A549 (cell line): ENCODE measurements around the gene MAD1L1. TPM values are rescaled to one million over a fixed set of nuclear protein-coding genes. Genes with fewer than 3 reads are reported as not detected.
A peak's percentile ranks its signal among the peaks of the same experiment; 100 is the strongest.

Source experiments
- ATAC-seq, 2 experiments: fragments of 200-7000 bp in 1 of 2; fragments of >200 bp in 1 of 2; cut with Nextera tagmentation in 1 of 2; cut with Tn5 transposase in 1 of 2; 3 replicates each; pipeline versions ENCODE4 v1.8.0 to v1.9.1; 2018 to 2020; ENCODE audit warnings: mild to moderate bottlenecking in 1 of 2, moderate library complexity in 1 of 2
- CTCF ChIA-PET: fragments of 300-600 bp; sonication (Branson Sonifier 250); formaldehyde crosslinking; extraction: SDS; loops from one replicate; lab custom pipeline; 2021; ENCODE audit warnings: antibody characterized with exemption, inconsistent platforms; lab: Yijun Ruan, JAX
- POLR2A ChIA-PET: fragments of 350-600 bp; formaldehyde crosslinking; extraction: SDS; loops from one replicate; lab custom pipeline; 2021; ENCODE audit warnings: antibody characterized with exemption, inconsistent platforms; lab: Yijun Ruan, JAX
- DNase-seq, 2 experiments: peaks; one replicate each; pipeline versions ENCODE4 v3.0.0 to v3.0.0-alpha.2; 2011 to 2016; ENCODE audit warnings: low read depth in 1 of 2, low spot score in 1 of 2
- FAIRE-seq: peaks from 2 replicates; lab custom pipeline; 2011; peaks lifted over from hg19 to GRCh38; lab: Jason Lieb, UNC
- H3K27ac ChIP-seq, 2 experiments: fragments of >200 bp; sonication (Bioruptor Twin); formaldehyde crosslinking; 3 replicates each; pipeline ENCODE4 v1.5.1; 2016 to 2017
- H3K4me1 ChIP-seq: fragments of >200 bp; sonication (Bioruptor Twin); formaldehyde crosslinking; 3 replicates; pipeline ENCODE4 v1.6.1; 2016
- H3K4me2 ChIP-seq: fragments of >200 bp; sonication (Bioruptor Twin); formaldehyde crosslinking; 3 replicates; pipeline ENCODE4 v1.6.1; 2016
- H3K4me3 ChIP-seq: fragments of >200 bp; sonication (Bioruptor Twin); formaldehyde crosslinking; 3 replicates; pipeline ENCODE4 v1.5.1; 2016
- H3K9me3 ChIP-seq: fragments of >200 bp; sonication (Bioruptor Twin); formaldehyde crosslinking; 3 replicates; pipeline ENCODE4 v1.6.1; 2016
- BCL3 ChIP-seq: fragments of >200 bp; sonication (Bioruptor Twin); formaldehyde crosslinking; IDR thresholded peaks from 3 replicates; pipeline ENCODE4 v1.6.1; 2016
- CBX2 ChIP-seq: fragments of 200-600 bp; sonication (generic); IDR thresholded peaks from 2 replicates; pipeline ENCODE4 v1.6.1; 2016; ENCODE audit warnings: low read depth, mild to moderate bottlenecking, borderline replicate concordance
- CBX8 ChIP-seq: fragments of 200-600 bp; sonication (generic); IDR thresholded peaks from 2 replicates; pipeline ENCODE4 v1.6.1; 2016
- CEBPB ChIP-seq, 2 experiments: fragments of >200 bp in 1 of 2; sonication (Bioruptor Twin) in 1 of 2; formaldehyde crosslinking in 1 of 2; IDR thresholded peaks; 2 replicates each; pipeline ENCODE4 v1.6.1; 2012 to 2016
- EHMT2 ChIP-seq: fragments of 200-600 bp; sonication (generic); IDR thresholded peaks from 2 replicates; pipeline ENCODE4 v1.6.1; 2016; ENCODE audit warnings: antibody characterized with exemption, low read depth, mild to moderate bottlenecking, moderate library complexity
- EP300 ChIP-seq, 2 experiments: fragments of >200 bp; sonication (Bioruptor Twin); formaldehyde crosslinking; IDR thresholded peaks; 2 replicates in 1 of 2; 3 replicates in 1 of 2; pipeline ENCODE4 v1.6.1; 2016 to 2017
- ESRRA ChIP-seq: fragments of 150-350 bp; IDR thresholded peaks from 2 replicates; pipeline ENCODE4 v1.6.1; 2014; ENCODE audit warnings: mild to moderate bottlenecking, low read length, borderline replicate concordance
- FOSB ChIP-seq: fragments of 250-450 bp; sonication (Bioruptor Pico); IDR thresholded peaks from 2 replicates; pipeline ENCODE4 v1.5.0; 2020; ENCODE audit warnings: mild to moderate bottlenecking, moderate library complexity
- HES2 ChIP-seq: fragments of >200 bp; sonication (Bioruptor Twin); formaldehyde crosslinking; IDR thresholded peaks from 2 replicates; pipeline ENCODE4 v1.6.1; 2016
- HEYL ChIP-seq: fragments of 250-450 bp; sonication (Bioruptor Pico); IDR thresholded peaks from 2 replicates; pipeline ENCODE4 v1.8.0; 2021; ENCODE audit warnings: mild to moderate bottlenecking, moderate library complexity
- HOXA7 ChIP-seq: fragments of 250-450 bp; sonication (Bioruptor Pico); IDR thresholded peaks from 2 replicates; pipeline ENCODE4 v1.5.0; 2020; ENCODE audit warnings: mild to moderate bottlenecking, moderate library complexity
- HOXB13 ChIP-seq: fragments of 250-450 bp; sonication (Bioruptor Pico); IDR thresholded peaks from 2 replicates; pipeline ENCODE4 v1.5.0; 2020; ENCODE audit warnings: low read depth, mild to moderate bottlenecking, moderate library complexity
- HOXB5 ChIP-seq: fragments of 250-450 bp; sonication (Bioruptor Pico); IDR thresholded peaks from 2 replicates; pipeline ENCODE4 v1.5.0; 2020; ENCODE audit warnings: mild to moderate bottlenecking, moderate library complexity
- MAFK ChIP-seq: fragments of 450-650 bp; IDR thresholded peaks from 2 replicates; pipeline ENCODE4 v1.6.1; 2014; ENCODE audit not compliant: partially characterized antibody
- NPAS2 ChIP-seq: fragments of 250-450 bp; sonication (Bioruptor Pico); IDR thresholded peaks from 2 replicates; pipeline ENCODE4 v1.8.0; 2022; ENCODE audit warnings: mild to moderate bottlenecking, moderate library complexity, borderline replicate concordance
- POLR2A ChIP-seq: IDR thresholded peaks from 2 replicates; pipeline ENCODE4 v1.6.1; 2012; ENCODE audit warnings: mild to moderate bottlenecking, low read length
- POLR2AphosphoS2 ChIP-seq: conservative IDR thresholded peaks from 2 replicates; pipeline ENCODE4 v1.6.1; 2012; ENCODE audit warnings: low read length, improper control_type of control experiment, inconsistent platforms
- RARB ChIP-seq: fragments of 250-450 bp; sonication (Bioruptor Pico); IDR thresholded peaks from 2 replicates; pipeline ENCODE4 v1.8.0; 2021; ENCODE audit warnings: mild to moderate bottlenecking, moderate library complexity
- RCOR1 ChIP-seq: fragments of 150-350 bp; IDR thresholded peaks from 2 replicates; pipeline ENCODE4 v1.6.1; 2014; ENCODE audit warnings: antibody characterized with exemption, low read length, low read depth
- ZFP36 ChIP-seq: fragments of 450-650 bp; IDR thresholded peaks from 2 replicates; pipeline ENCODE4 v1.6.1; 2014; ENCODE audit warnings: borderline replicate concordance; ENCODE audit not compliant: partially characterized antibody
- ZSCAN20 ChIP-seq: fragments of 250-450 bp; sonication (Bioruptor Pico); IDR thresholded peaks from 2 replicates; pipeline ENCODE4 v1.8.0; 2022; ENCODE audit warnings: mild to moderate bottlenecking, moderate library complexity
- WGBS: methylation state at CpG from one replicate; pipeline ENCODE4 v1.1.6; 2017; ENCODE audit errors: missing lambda C conversion rate; 5-methylcytosine and 5-hydroxymethylcytosine counted together
- polyA plus RNA-seq, 4 experiments: library from polyadenylated mRNA; depleted of rRNA in 3 of 4; stranded (reverse); fragments of >200 nt; fragmentation: RNase III in 1 of 4; extraction: RNeasy Plus Mini Kit Qiagen cat#74134 plus additional on column Dnase treatment in 1 of 4; gene quantifications; 2 replicates in 3 of 4; 3 replicates in 1 of 4; pipeline ENCODE4 v1.2.3, GENCODE V29; 2011 to 2017
- TF ChIP-seq, protein P1 (sequence below): fragments of >200 bp; sonication (Bioruptor Twin); formaldehyde crosslinking; IDR thresholded peaks from 3 replicates; pipeline ENCODE4 v1.5.1; 2016
- TF ChIP-seq, protein P2 (sequence below): fragments of 450-650 bp; IDR thresholded peaks from 2 replicates; pipeline ENCODE4 v1.6.1; 2014; ENCODE audit warnings: antibody characterized with exemption

Gene MAD1L1
- polyA plus RNA-seq, 2 of the 4 experiments (the other 2 are of a cell fraction) = 13.6 to 16.6 TPM

GRCh38 chr7:2122651-2123050, 110.1 kb downstream of the MAD1L1 start:
- Histone ChIP-seq H3K27ac (no peak overlapping the region), H3K9me3 (no peaks in the 10 kb centered on the region), H3K4me2 (no peak overlapping the region), H3K4me3 (no peak overlapping the region), H3K4me1 (no peaks in the 10 kb centered on the region)
- DNase-seq = no peak
- WGBS = 96% methylated on average over 16 of the region's 16 CpGs
- TF ChIP-seq HOXB5 (CRISPR knock-in tag) = no peak
- no peak for ATAC-seq
- ChIA-PET POLR2A (no interaction called here), CTCF (no interaction called here)
- no peak for FAIRE-seq

- DNase-seq (no peak), ATAC-seq (0 out of 6 replicates have a peak, but pooled peaks of 1 of the 2 experiments have one; percentile 8), FAIRE-seq (no peak)
- no peak overlapping the region for H3K4me3 ChIP-seq
- H3K9me3 ChIP-seq = no peaks in the 10 kb centered on the region
- no peak overlapping the region for H3K27ac ChIP-seq
- no peak overlapping the region for H3K4me2 ChIP-seq
- ChIA-PET POLR2A (no interaction called here), CTCF (no interaction called here)
- H3K4me1 ChIP-seq = no peaks in the 10 kb centered on the region
- 87% methylated on average over 22 of the region's 37 CpGs for whole genome bisulfite sequencing
- TF ChIP-seq RCOR1 (no peak), HOXA7 (CRISPR knock-in tag) (no peak), POLR2AphosphoS2 (no peak), HOXB13 (CRISPR knock-in tag) (no peak), ZFP36 (no peak), EHMT2 (no peak), CEBPB (IDR thresholded peaks at IDR 0.05) (no peak), CBX2 (no peak), POLR2A (no peak), ESRRA (no peak), CBX8 (no peak), HEYL (CRISPR knock-in tag) (no peak)
- TF ChIP-seq, protein P1, sequence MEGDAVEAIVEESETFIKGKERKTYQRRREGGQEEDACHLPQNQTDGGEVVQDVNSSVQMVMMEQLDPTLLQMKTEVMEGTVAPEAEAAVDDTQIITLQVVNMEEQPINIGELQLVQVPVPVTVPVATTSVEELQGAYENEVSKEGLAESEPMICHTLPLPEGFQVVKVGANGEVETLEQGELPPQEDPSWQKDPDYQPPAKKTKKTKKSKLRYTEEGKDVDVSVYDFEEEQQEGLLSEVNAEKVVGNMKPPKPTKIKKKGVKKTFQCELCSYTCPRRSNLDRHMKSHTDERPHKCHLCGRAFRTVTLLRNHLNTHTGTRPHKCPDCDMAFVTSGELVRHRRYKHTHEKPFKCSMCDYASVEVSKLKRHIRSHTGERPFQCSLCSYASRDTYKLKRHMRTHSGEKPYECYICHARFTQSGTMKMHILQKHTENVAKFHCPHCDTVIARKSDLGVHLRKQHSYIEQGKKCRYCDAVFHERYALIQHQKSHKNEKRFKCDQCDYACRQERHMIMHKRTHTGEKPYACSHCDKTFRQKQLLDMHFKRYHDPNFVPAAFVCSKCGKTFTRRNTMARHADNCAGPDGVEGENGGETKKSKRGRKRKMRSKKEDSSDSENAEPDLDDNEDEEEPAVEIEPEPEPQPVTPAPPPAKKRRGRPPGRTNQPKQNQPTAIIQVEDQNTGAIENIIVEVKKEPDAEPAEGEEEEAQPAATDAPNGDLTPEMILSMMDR = no peak
Observed at GRCh38 chr7:2120841-2121830, 111.6 kb downstream of the MAD1L1 start.

- no peaks in the 10 kb centered on the region for H3K9me3 ChIP-seq
- no peak for DNase-seq
- ChIA-PET POLR2A (no interaction called here), CTCF (interaction anchor here (1.4 to 1.8 kb wide), 2 partner anchors 10 to 89 kb away, joined by 4 to 9 read pairs; no protein-coding TSS in a partner anchor)
- ATAC-seq = no peak
- no peaks in the 10 kb centered on the region for H3K4me1 ChIP-seq
- no peak overlapping the region for H3K27ac ChIP-seq
- H3K4me3 ChIP-seq = no peak overlapping the region
- no peak for FAIRE-seq
- 82% methylated on average over 6 of the region's 12 CpGs for whole genome bisulfite sequencing
- H3K4me2 ChIP-seq = no peak overlapping the region
- TF ChIP-seq NPAS2 = no peak
- no peak for TF ChIP-seq FOSB (CRISPR knock-in tag)
- TF ChIP-seq, all 56 proteins: peak for 0
Observed at GRCh38 chr7:2120251-2120660, 112.5 kb downstream of the MAD1L1 start.

DNA sequence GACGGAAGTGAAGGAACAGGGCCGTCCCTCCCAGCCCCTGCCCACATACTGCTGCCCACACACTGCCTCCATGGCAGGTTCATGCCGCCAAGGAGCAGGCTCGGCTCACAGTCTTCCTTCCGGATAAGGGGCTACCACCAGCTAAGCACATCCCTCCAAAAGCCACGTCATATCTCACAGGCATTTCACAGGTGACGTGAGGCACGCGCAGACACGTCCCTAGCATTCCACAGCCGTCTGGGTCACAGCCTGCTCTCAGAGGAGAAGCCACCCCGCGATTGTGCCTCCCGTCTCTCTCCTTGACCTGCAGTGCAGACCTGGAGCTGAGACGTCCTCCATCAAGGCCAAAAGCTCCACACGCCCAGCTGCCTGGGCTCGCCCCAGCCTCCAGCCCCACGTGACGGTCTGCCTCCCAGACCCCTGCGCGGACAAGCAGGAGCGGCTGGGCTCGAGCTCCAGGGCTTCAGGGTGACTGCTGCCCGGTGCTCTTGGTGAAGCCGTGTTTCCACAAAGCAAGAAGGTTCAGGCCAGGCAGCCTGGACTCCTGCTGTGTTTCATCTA, 114.0 kb downstream of the MAD1L1 start:
- Histone ChIP-seq H3K4me3 (no peak overlapping the region), H3K27ac (no peak overlapping the region), H3K9me3 (no peaks in the 10 kb centered on the region), H3K4me1 (peaks cover 7% of the 10 kb centered on the region; the same call in 2 of the 3 replicates), H3K4me2 (no peak overlapping the region)
- no peak for TF ChIP-seq HOXB5 (CRISPR knock-in tag)
- TF ChIP-seq, protein P2, sequence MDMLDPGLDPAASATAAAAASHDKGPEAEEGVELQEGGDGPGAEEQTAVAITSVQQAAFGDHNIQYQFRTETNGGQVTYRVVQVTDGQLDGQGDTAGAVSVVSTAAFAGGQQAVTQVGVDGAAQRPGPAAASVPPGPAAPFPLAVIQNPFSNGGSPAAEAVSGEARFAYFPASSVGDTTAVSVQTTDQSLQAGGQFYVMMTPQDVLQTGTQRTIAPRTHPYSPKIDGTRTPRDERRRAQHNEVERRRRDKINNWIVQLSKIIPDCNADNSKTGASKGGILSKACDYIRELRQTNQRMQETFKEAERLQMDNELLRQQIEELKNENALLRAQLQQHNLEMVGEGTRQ = no peak
- no peak for TF ChIP-seq EP300 (IDR thresholded peaks at IDR 0.05)
- TF ChIP-seq RARB (CRISPR knock-in tag) = no peak
- no peak for TF ChIP-seq ESRRA
- no peak for TF ChIP-seq HES2
- no peak for TF ChIP-seq RCOR1
- no peak for TF ChIP-seq POLR2A
- no peak for TF ChIP-seq ZSCAN20
- no peak for TF ChIP-seq BCL3
- no peak for TF ChIP-seq MAFK
- no peak for DNase-seq
- CTCF ChIA-PET = interaction anchor here (1.1 to 1.8 kb wide), 3 partner anchors 9 to 220 kb away, joined by 3 to 9 read pairs (median 8); no protein-coding TSS in a partner anchor
- POLR2A ChIA-PET = no interaction called here
- no peak for ATAC-seq
- WGBS = 90% methylated on average over 25 of the region's 25 CpGs
- no peak for FAIRE-seq
